ENCODE measurements around the gene SLCO4A1. TPM values are rescaled to one million over a fixed set of nuclear protein-coding genes. Genes with fewer than 3 reads are reported as not detected.

SLCO4A1 gene
- total RNA-seq, 1 donor from 2014 or later, result 45.9 TPM

- no peaks in the 10 kb centered on the region for H3K36me3 ChIP-seq
- no peak for DNase-seq (ENCODE audit: extremely low spot score in 2 of 2)
- no peak for TF ChIP-seq POLR2A (IDR thresholded peaks at IDR 0.05)
- no peak for TF ChIP-seq CTCF (IDR thresholded peaks at IDR 0.05)
- TF ChIP-seq POLR2AphosphoS5 (IDR thresholded peaks at IDR 0.05; ENCODE audit: insufficient read depth in 1 of 2, low read depth in 1 of 2), result no peak
- no peak overlapping the region for H3K4me3 ChIP-seq
- peaks cover 3% of the 10 kb centered on the region for H3K4me1 ChIP-seq
- peaks cover 24% of the 10 kb centered on the region for H3K27me3 ChIP-seq
- intact Hi-C loops (cut with DNase I), result no loop called here
- no peak overlapping the region for H3K27ac ChIP-seq
- no peaks in the 10 kb centered on the region for H3K9me3 ChIP-seq
These were observed 67.2 kb downstream of the SLCO4A1 start for GRCh38 chr20:62709537-62709905.

- no peak overlapping the region for H3K4me3 ChIP-seq
- no peak for TF ChIP-seq CTCF (IDR thresholded peaks at IDR 0.05)
- TF ChIP-seq POLR2AphosphoS5 (IDR thresholded peaks at IDR 0.05; ENCODE audit: insufficient read depth in 1 of 2, low read depth in 1 of 2), result no peak
- no peak for TF ChIP-seq POLR2A (IDR thresholded peaks at IDR 0.05)
- intact Hi-C loops (cut with DNase I), result no loop called here
- peaks cover 24% of the 10 kb centered on the region for H3K27me3 ChIP-seq
- no peaks in the 10 kb centered on the region for H3K4me1 ChIP-seq
- H3K9me3 ChIP-seq, result no peaks in the 10 kb centered on the region
- no peak for DNase-seq (ENCODE audit: extremely low spot score in 2 of 2)
- no peaks in the 10 kb centered on the region for H3K36me3 ChIP-seq
- H3K27ac ChIP-seq, result no peak overlapping the region
These were observed 68.0 kb downstream of the SLCO4A1 start for GRCh38 chr20:62710221-62710885.

- no peaks in the 10 kb centered on the region for H3K36me3 ChIP-seq
- intact Hi-C loops (cut with DNase I), result no loop called here
- H3K27ac ChIP-seq, result no peak overlapping the region
- no peak for DNase-seq (ENCODE audit: extremely low spot score in 2 of 2)
- H3K9me3 ChIP-seq, result no peaks in the 10 kb centered on the region
- peaks cover 24% of the 10 kb centered on the region for H3K27me3 ChIP-seq
- no peak overlapping the region for H3K4me3 ChIP-seq
- TF ChIP-seq POLR2AphosphoS5 (IDR thresholded peaks at IDR 0.05; ENCODE audit: insufficient read depth in 1 of 2, low read depth in 1 of 2), result no peak
- TF ChIP-seq CTCF (IDR thresholded peaks at IDR 0.05), result no peak
- TF ChIP-seq POLR2A (IDR thresholded peaks at IDR 0.05), result no peak
- no peaks in the 10 kb centered on the region for H3K4me1 ChIP-seq
These were observed 68.8 kb downstream of the SLCO4A1 start for GRCh38 chr20:62710886-62711702.

- H3K27me3 ChIP-seq, result peaks cover 24% of the 10 kb centered on the region
- no peaks in the 10 kb centered on the region for H3K9me3 ChIP-seq
- no peaks in the 10 kb centered on the region for H3K4me1 ChIP-seq
- TF ChIP-seq POLR2A (IDR thresholded peaks at IDR 0.05), result no peak
- no peak for TF ChIP-seq POLR2AphosphoS5 (IDR thresholded peaks at IDR 0.05; ENCODE audit: insufficient read depth in 1 of 2, low read depth in 1 of 2)
- TF ChIP-seq CTCF (IDR thresholded peaks at IDR 0.05), result no peak
- intact Hi-C loops (cut with DNase I), result no loop called here
- DNase-seq (ENCODE audit: extremely low spot score in 2 of 2), result no peak
- H3K36me3 ChIP-seq, result no peaks in the 10 kb centered on the region
- H3K27ac ChIP-seq, result no peak overlapping the region
- no peak overlapping the region for H3K4me3 ChIP-seq
These were observed 69.4 kb downstream of the SLCO4A1 start for GRCh38 chr20:62711703-62712101.

GRCh38 chr20:62712606-62713005, 70.3 kb downstream of the SLCO4A1 start:
- TF ChIP-seq POLR2A (IDR thresholded peaks at IDR 0.05) (no peak), CTCF (IDR thresholded peaks at IDR 0.05) (no peak), POLR2AphosphoS5 (IDR thresholded peaks at IDR 0.05; ENCODE audit: insufficient read depth in 1 of 2, low read depth in 1 of 2) (no peak)
- Histone ChIP-seq H3K27ac (no peak overlapping the region), H3K36me3 (no peaks in the 10 kb centered on the region), H3K27me3 (peaks cover 24% of the 10 kb centered on the region), H3K4me3 (no peak overlapping the region), H3K9me3 (no peaks in the 10 kb centered on the region), H3K4me1 (no peaks in the 10 kb centered on the region)
- DNase-seq (ENCODE audit: extremely low spot score in 2 of 2), result no peak
- intact Hi-C loops (cut with DNase I), result no loop called here

All from vagina (tissue), 2 donors.